ENCODE measurements around the gene STK32B.

DNA sequence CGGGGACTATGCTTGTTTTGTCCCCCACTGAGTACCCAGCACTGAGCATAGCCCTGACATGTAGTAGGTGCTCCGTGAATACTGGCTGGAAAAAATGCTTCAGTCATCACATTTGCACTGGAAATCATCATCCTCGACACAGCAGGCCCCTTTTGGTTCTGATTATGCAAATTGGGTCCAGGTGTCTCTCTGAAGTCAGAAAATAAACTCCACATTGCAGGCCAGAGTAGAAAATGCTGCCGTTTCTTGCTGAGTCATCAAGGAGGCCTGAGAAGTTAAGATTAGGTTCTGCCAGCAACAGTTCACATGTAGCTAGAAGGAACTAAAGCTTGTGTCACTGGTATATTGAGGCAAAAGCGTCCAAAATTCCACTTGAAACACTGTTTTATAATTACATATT lies 15.0 kb upstream of the STK32B start:
- TF ChIP-seq, protein P1, sequence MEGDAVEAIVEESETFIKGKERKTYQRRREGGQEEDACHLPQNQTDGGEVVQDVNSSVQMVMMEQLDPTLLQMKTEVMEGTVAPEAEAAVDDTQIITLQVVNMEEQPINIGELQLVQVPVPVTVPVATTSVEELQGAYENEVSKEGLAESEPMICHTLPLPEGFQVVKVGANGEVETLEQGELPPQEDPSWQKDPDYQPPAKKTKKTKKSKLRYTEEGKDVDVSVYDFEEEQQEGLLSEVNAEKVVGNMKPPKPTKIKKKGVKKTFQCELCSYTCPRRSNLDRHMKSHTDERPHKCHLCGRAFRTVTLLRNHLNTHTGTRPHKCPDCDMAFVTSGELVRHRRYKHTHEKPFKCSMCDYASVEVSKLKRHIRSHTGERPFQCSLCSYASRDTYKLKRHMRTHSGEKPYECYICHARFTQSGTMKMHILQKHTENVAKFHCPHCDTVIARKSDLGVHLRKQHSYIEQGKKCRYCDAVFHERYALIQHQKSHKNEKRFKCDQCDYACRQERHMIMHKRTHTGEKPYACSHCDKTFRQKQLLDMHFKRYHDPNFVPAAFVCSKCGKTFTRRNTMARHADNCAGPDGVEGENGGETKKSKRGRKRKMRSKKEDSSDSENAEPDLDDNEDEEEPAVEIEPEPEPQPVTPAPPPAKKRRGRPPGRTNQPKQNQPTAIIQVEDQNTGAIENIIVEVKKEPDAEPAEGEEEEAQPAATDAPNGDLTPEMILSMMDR (IDR thresholded peaks at IDR 0.05; ENCODE audit: extremely low read depth in 1 of 2, insufficient read depth in 1 of 2, low read depth in 1 of 2, low read length in 2 of 2), result no peak
- TF ChIP-seq JUN (IDR thresholded peaks at IDR 0.05; ENCODE audit: borderline replicate concordance, insufficient read depth, insufficient read length, low read depth) (no peak), EZH2 (IDR thresholded peaks at IDR 0.05; ENCODE audit: borderline replicate concordance, low read depth, low read length, severe bottlenecking) (no peak), POLR2A (IDR thresholded peaks at IDR 0.05; ENCODE audit: low read depth, low read length) (no peak), POLR2AphosphoS5 (IDR thresholded peaks at IDR 0.05; ENCODE audit: insufficient read depth, low read depth, low read length) (no peak)
- TF ChIP-seq, protein P2, sequence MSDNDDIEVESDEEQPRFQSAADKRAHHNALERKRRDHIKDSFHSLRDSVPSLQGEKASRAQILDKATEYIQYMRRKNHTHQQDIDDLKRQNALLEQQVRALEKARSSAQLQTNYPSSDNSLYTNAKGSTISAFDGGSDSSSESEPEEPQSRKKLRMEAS (IDR thresholded peaks at IDR 0.05; ENCODE audit: insufficient read depth, insufficient read length), result no peak

Measured in endothelial cell of umbilical vein (primary cell).